ENCODE measurements around the gene PCED1B. TPM values are rescaled to one million over a fixed set of nuclear protein-coding genes. Genes with fewer than 3 reads are reported as not detected.

The PCED1B gene
- total RNA-seq, 2 experiments from 2014 or later, result 72.1 to 74.2 TPM

DNA sequence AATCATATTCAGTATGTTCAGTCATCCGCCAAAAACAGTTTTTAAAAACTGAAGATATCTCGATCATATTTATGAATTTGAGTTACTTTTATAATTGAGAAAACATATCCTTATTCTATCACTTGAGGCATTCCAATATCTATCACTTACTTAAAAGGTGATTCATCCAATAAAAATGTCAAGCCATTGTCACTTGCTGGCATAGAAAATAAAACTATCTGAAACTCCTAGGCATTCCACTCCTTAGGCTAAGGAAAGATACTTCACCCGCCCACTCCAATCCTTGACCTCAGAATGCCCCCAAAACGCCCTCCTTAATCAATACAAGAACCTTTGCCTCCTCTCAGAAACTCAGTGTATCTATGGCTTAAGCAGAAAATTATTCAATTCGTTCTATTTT, 51.6 kb downstream of the PCED1B start:
- H3K9me3 Mint-ChIP-seq (ENCODE audit: insufficient read depth), result no peaks in the 10 kb centered on the region
- ATAC-seq (no peak), DNase-seq (no peak)
- POLR2A ChIA-PET, result no interaction called here
- no peak overlapping the region for H3K27ac Mint-ChIP-seq
- CTCF ChIA-PET, result no interaction called here
- H3K27me3 Mint-ChIP-seq (ENCODE audit: low read depth), result no peaks in the 10 kb centered on the region
- H3K36me3 Mint-ChIP-seq (ENCODE audit: low read depth), result peaks cover 18% of the 10 kb centered on the region
- no peak overlapping the region for H3K4me3 Mint-ChIP-seq
- no peaks in the 10 kb centered on the region for H3K4me1 Mint-ChIP-seq (ENCODE audit: low read depth)

DNA sequence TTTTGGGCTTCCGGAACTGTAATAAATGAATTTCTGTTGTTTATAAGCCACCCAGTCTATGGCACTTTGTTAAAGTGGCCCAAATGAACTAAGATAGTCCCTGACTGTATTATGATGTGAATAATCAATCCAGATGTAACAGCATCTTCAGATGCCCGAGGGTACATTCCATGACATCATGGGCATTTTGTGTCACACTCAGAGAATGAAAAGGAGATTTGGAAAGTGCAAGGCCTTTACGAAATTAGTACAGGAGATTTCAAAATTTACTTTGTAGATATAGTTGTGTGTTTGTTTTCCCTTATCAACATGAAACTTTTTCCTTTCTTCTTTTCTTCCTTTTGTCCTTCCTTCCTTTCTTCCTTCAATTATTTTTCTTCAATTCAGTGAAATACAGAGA, 54.6 kb downstream of the PCED1B start:
- DNase-seq, result no peak
- Mint-ChIP-seq H3K4me3 (no peak overlapping the region), H3K27me3 (ENCODE audit: low read depth) (no peaks in the 10 kb centered on the region), H3K4me1 (ENCODE audit: low read depth) (no peaks in the 10 kb centered on the region), H3K9me3 (ENCODE audit: insufficient read depth) (peaks cover 2% of the 10 kb centered on the region), H3K36me3 (ENCODE audit: low read depth) (peaks cover 23% of the 10 kb centered on the region), H3K27ac (no peak overlapping the region)
- POLR2A ChIA-PET, result no interaction called here
- no peak for ATAC-seq
- CTCF ChIA-PET, result no interaction called here

DNA sequence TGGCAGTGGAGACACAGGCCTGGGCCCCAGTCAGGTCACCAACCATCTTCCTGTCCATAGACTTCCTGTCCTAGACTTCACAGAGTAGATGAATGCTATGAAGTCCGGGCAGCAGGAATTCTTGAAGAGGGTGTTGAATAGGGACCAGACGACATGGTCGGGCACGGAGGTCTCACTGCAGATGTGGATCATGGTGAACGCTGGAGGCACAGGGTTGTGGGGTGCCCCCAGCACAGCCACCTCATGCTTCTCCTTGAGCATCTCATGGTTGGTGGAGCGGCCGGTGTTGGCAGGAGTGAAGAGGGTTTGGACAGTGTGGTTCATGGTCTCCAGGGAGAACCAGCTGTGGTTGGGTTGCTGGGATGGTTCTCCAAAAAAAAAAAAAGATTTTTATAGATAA, 56.2 kb downstream of the PCED1B start:
- H3K4me1 Mint-ChIP-seq (ENCODE audit: low read depth), result no peaks in the 10 kb centered on the region
- ATAC-seq (no peak), DNase-seq (no peak)
- peaks cover 9% of the 10 kb centered on the region for H3K9me3 Mint-ChIP-seq (ENCODE audit: insufficient read depth)
- H3K4me3 Mint-ChIP-seq, result no peak overlapping the region
- no peak overlapping the region for H3K27ac Mint-ChIP-seq
- no peaks in the 10 kb centered on the region for H3K27me3 Mint-ChIP-seq (ENCODE audit: low read depth)
- peaks cover 35% of the 10 kb centered on the region for H3K36me3 Mint-ChIP-seq (ENCODE audit: low read depth)
- POLR2A ChIA-PET, result no interaction called here
- CTCF ChIA-PET, result interaction anchor here (0.7 kb wide), 1 partner anchor 8 kb away, joined by 3 read pairs; no protein-coding TSS in a partner anchor

DNA sequence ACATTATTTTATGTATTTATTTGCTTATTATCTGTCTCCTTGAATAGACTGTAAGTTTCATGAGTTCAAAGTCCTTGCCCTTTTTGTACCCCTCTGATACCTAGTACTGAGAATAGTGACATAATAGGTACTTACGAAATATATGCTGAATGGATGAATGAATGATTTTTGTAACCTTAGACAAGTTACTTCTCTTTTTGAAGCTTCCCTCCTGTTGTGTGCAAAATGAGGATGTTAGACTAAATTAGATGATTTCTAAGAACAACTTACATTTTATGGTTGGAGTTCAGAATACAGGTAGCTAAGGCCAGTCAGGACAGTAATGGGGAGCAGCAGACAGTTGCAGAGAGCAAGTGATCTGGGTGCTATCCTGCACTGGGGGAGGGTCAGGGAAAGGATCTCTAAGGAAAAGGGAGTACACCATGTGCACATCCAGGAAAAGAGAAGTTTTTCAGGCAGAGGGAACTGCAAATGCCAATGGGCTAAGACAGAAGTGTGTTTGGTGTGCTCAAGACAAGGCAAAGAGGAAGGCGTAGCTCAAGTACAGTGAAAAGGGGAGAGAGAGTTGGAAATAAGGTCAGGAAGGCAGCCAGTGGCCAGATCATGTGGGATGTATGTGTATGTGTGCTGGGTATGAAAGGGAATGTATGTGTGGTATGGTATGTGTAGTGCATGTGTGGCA, 59.7 kb downstream of the PCED1B start:
- peaks cover 9% of the 10 kb centered on the region for H3K9me3 Mint-ChIP-seq (ENCODE audit: insufficient read depth)

DNA sequence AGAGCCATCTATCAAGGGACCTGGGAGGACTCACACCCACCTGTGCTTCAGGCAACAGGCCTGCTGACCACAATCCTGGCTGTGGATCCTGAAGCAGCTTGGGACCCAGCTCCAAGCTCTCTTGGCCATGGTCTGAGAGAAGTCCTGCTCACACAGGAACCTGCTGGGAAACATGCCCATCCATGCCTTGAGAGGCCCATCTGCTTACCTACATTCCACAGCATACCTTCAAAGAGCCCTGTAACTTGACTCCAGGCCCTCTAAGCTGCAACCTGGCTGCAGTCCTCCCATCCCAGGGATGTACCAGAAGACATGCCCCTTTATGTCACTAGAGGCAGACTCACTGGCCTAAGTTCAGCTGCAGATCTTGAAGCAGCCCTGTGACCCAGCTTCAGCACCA, 62.0 kb downstream of the PCED1B start:
- DNase-seq, result no peak
- ATAC-seq, result no peak
- H3K9me3 Mint-ChIP-seq (ENCODE audit: insufficient read depth), result peaks cover 9% of the 10 kb centered on the region
- ChIA-PET POLR2A (no interaction called here), CTCF (interaction anchor here (1.3 kb wide), 2 partner anchors 51 to 256 kb away, joined by 3 to 4 read pairs; no protein-coding TSS in a partner anchor)
- H3K27ac Mint-ChIP-seq, result no peak overlapping the region
- H3K27me3 Mint-ChIP-seq (ENCODE audit: low read depth), result no peaks in the 10 kb centered on the region
- peaks cover 7% of the 10 kb centered on the region for H3K4me1 Mint-ChIP-seq (ENCODE audit: low read depth)
- H3K4me3 Mint-ChIP-seq, result no peak overlapping the region
- peaks cover 37% of the 10 kb centered on the region for H3K36me3 Mint-ChIP-seq (ENCODE audit: low read depth)

More for the DNA sequence above, 59.7 kb downstream of the PCED1B start:
- Mint-ChIP-seq H3K27ac (no peak overlapping the region), H3K27me3 (ENCODE audit: low read depth) (no peaks in the 10 kb centered on the region), H3K4me3 (no peak overlapping the region), H3K4me1 (ENCODE audit: low read depth) (no peaks in the 10 kb centered on the region), H3K36me3 (ENCODE audit: low read depth) (peaks cover 46% of the 10 kb centered on the region)
- no peak for ATAC-seq
- POLR2A ChIA-PET, result no interaction called here
- DNase-seq, result no peak
- CTCF ChIA-PET, result interaction anchor here (0.9 kb wide), 1 partner anchor 69 kb away, joined by 3 read pairs; no protein-coding TSS in a partner anchor

DNA sequence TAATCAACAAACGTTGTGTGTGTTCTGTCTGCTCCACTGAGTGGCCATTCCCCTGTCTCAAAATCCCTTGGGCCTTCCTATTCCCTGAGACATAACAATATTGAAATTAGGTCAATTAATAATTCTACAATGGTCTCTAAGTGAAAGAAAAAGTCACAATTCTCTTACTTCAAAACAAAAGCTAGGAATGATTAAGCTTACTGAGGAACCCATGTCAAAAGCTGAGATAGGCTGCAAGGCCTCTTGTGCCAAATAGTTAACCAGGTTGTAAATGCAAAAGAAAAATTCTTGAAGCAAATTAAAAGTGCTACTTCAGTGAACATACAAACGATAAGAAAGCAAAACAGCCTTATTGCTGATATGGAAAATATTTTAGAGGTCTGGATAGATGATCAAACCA, 65.3 kb downstream of the PCED1B start:
- no peaks in the 10 kb centered on the region for H3K9me3 Mint-ChIP-seq (ENCODE audit: insufficient read depth)
- H3K4me3 Mint-ChIP-seq, result no peak overlapping the region
- H3K27ac Mint-ChIP-seq, result peak overlapping the region; percentile 26
- CTCF ChIA-PET, result interaction anchor here (1.1 to 2.2 kb wide), 4 partner anchors 12 to 74 kb away, joined by 4 to 7 read pairs (median 6); no protein-coding TSS in a partner anchor
- DNase-seq, result no peak
- peaks cover 29% of the 10 kb centered on the region for H3K36me3 Mint-ChIP-seq (ENCODE audit: low read depth)
- POLR2A ChIA-PET, result no interaction called here
- no peak for ATAC-seq
- no peaks in the 10 kb centered on the region for H3K27me3 Mint-ChIP-seq (ENCODE audit: low read depth)
- peaks cover 7% of the 10 kb centered on the region for H3K4me1 Mint-ChIP-seq (ENCODE audit: low read depth)

DNA sequence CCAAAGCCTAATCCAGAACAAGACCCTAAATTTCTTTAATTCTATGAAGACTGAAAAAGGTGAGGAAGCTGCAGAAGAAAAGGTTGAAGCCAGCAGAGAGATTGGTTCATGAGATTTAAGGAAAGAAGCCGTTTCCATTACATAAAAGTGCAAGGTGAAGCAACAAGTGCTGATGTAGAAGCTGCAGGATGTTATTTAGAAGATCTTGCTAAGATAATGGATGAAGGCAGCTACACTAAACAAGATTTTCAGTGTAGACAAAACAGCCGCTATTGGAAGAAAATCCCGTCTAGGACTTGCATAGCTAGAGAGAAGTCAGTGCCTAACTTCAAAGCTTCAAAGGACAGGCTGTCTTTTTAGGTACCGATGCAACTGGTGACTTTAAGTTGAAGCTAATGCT, 65.8 kb downstream of the PCED1B start:
- no peak for DNase-seq
- ATAC-seq, result no peak
- Mint-ChIP-seq H3K4me1 (ENCODE audit: low read depth) (peaks cover 7% of the 10 kb centered on the region), H3K9me3 (ENCODE audit: insufficient read depth) (no peaks in the 10 kb centered on the region), H3K27me3 (ENCODE audit: low read depth) (no peaks in the 10 kb centered on the region), H3K4me3 (no peak overlapping the region), H3K36me3 (ENCODE audit: low read depth) (peaks cover 28% of the 10 kb centered on the region), H3K27ac (peak overlapping the region; percentile 26)
- ChIA-PET CTCF (interaction anchor here (1.1 to 2.2 kb wide), 4 partner anchors 12 to 74 kb away, joined by 4 to 7 read pairs (median 6); no protein-coding TSS in a partner anchor), POLR2A (interaction anchor here (0.9 kb wide), 1 partner anchor 65 kb away, joined by 3 read pairs; the partner anchor contains the start of gene AMIGO2)

DNA sequence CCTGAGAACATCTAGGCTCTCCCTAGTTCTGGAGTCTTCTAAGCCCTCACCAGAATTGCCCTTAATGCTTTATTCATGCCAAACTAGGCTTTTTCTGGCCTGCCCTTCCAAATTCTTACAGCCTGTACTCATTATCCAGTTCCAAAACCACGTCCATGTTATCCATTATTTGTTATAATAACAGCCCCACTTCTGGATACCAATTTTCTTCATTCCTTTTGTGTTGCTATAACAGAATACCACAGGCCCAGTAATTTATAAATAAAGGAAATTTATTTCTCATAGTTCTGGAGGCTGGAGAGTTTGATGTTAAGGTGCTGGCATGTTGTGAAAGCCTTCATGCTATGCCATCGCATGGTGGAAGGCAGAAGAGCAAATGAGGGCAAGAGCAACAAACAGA, 68.3 kb downstream of the PCED1B start:
- H3K27ac Mint-ChIP-seq, result no peak overlapping the region
- H3K36me3 Mint-ChIP-seq (ENCODE audit: low read depth), result peaks cover 27% of the 10 kb centered on the region
- ATAC-seq, result no peak
- POLR2A ChIA-PET, result no interaction called here
- H3K27me3 Mint-ChIP-seq (ENCODE audit: low read depth), result no peaks in the 10 kb centered on the region
- CTCF ChIA-PET, result no interaction called here
- peaks cover 9% of the 10 kb centered on the region for H3K9me3 Mint-ChIP-seq (ENCODE audit: insufficient read depth)
- H3K4me3 Mint-ChIP-seq, result no peak overlapping the region
- peaks cover 7% of the 10 kb centered on the region for H3K4me1 Mint-ChIP-seq (ENCODE audit: low read depth)
- no peak for DNase-seq

DNA sequence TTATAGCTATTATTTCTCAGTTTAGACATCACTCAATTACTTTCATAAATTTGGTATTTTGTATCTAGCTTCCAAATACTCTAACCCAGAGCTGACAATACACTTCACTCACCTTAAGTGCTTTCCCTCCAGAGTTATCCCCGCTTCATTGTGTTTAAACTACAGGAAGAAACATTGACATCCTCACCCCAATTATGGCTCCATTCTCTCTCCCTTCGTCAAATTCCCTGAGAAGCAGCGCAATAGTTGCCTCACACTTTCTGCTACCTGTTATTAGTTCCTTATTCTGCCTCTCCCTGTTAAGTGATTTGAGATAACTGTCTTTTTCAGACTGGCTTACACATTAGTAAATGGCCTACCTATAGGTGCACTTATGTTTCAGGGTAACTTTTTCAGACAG, 69.7 kb downstream of the PCED1B start:
- H3K27ac Mint-ChIP-seq, result no peak overlapping the region
- ChIA-PET CTCF (interaction anchor here (1.2 kb wide), 1 partner anchor 78 kb away, joined by 4 read pairs; no protein-coding TSS in a partner anchor), POLR2A (interaction anchor here (0.5 kb wide), 1 partner anchor 125 kb away, joined by 3 read pairs; no protein-coding TSS in a partner anchor)
- ATAC-seq (no peak), DNase-seq (no peak)
- peaks cover 7% of the 10 kb centered on the region for H3K4me1 Mint-ChIP-seq (ENCODE audit: low read depth)
- H3K36me3 Mint-ChIP-seq (ENCODE audit: low read depth), result peaks cover 26% of the 10 kb centered on the region
- H3K4me3 Mint-ChIP-seq, result no peak overlapping the region
- peaks cover 9% of the 10 kb centered on the region for H3K9me3 Mint-ChIP-seq (ENCODE audit: insufficient read depth)
- H3K27me3 Mint-ChIP-seq (ENCODE audit: low read depth), result no peaks in the 10 kb centered on the region

DNA sequence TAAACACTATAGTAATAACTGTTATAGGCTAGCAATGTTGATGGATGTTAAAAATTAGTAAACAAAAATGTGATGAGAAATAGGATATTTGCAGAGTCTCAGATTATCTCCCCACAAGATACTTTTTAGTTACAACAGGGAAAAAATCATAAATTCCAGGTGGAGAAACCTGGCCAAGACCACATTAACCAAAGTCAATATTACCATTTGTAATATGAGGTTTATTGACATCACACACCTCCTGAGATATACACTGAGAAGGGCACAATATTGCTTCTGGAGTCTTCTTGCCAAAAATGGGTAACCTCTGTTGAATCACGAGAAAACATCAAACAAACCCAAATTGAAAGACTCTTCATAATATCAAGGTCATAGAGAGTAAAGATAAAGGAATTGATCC, 72.7 kb downstream of the PCED1B start:
- Mint-ChIP-seq H3K4me3 (no peak overlapping the region), H3K4me1 (ENCODE audit: low read depth) (peaks cover 6% of the 10 kb centered on the region), H3K36me3 (ENCODE audit: low read depth) (peaks cover 23% of the 10 kb centered on the region), H3K9me3 (ENCODE audit: insufficient read depth) (peaks cover 9% of the 10 kb centered on the region), H3K27ac (no peak overlapping the region), H3K27me3 (ENCODE audit: low read depth) (no peaks in the 10 kb centered on the region)
- ChIA-PET CTCF (no interaction called here), POLR2A (no interaction called here)
- DNase-seq (no peak), ATAC-seq (no peak)

DNA sequence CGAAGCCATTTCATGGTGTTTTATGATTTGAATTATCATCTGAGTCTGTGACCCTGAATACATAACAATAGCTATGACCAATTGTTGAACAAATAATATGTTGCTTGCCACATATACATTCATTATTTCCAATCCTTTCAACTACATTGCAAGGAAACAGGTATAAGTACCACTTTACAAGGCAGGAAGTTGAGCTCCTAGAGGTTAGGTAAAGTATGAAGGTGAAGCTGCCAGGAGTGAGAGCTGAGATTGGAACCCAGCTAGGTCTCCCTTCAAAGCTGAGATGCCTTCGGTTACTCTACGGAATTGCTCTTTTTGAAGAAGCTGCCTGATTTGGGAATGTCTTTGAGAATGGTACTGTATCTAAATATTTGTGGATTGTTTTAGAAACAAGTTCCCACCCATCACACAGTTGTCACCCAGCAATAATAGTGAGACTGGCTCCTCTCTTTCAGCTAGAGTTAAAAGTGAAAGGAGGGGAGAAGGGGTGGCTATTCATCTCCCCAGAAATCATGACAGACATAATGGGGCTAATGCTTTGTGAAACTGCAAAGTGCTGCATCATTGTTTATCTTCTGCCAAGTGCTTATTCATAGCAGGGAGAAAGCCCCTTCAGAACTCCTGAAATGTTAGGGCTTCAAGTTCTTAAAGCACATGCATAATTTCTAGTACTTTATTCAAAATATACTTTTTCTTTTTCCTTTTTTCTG, 76.2 kb downstream of the PCED1B start:
- H3K27me3 Mint-ChIP-seq (ENCODE audit: low read depth), result no peaks in the 10 kb centered on the region
- H3K4me1 Mint-ChIP-seq (ENCODE audit: low read depth), result peaks cover 9% of the 10 kb centered on the region
- POLR2A ChIA-PET, result interaction anchor here (0.6 kb wide), 2 partner anchors 1017 to 1241 kb away, joined by 3 read pairs; no protein-coding TSS in a partner anchor
- DNase-seq, result no peak
- no peak overlapping the region for H3K27ac Mint-ChIP-seq
- H3K36me3 Mint-ChIP-seq (ENCODE audit: low read depth), result peaks cover 27% of the 10 kb centered on the region
- ATAC-seq, result no peak
- H3K4me3 Mint-ChIP-seq, result no peak overlapping the region
- CTCF ChIA-PET, result interaction anchor here (1.0 kb wide), 2 partner anchors 38 to 84 kb away, joined by 3 to 5 read pairs; no protein-coding TSS in a partner anchor
- peaks cover 16% of the 10 kb centered on the region for H3K9me3 Mint-ChIP-seq (ENCODE audit: insufficient read depth)

DNA sequence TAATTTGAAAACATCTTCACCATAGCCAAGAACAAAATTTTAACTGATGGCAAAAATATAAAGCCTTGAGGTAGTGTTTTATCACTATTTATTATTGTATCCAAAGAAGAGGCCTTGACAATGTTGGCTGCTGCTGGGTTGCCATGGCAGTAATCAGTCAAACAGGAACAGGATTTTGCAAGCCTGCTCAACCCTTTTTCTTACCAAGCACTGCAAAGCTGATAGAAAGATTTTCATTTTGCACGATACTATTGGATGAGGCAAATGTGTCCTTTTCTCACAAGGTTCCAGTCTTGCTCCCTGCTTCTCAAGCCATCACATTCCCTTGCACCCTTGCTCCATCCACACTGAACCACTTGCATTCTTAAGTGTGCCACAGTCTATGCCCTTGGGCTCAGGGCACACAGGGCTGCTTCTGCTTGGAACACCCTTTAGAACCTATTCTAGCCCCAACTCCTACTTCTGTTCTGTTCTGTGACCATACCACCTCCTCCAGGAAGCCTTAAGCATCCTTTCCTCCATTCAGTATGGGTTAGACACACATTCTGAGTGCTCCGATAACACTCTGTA, 76.8 kb downstream of the PCED1B start:
- H3K36me3 Mint-ChIP-seq (ENCODE audit: low read depth), result peaks cover 31% of the 10 kb centered on the region
- H3K27ac Mint-ChIP-seq, result no peak overlapping the region
- no peaks in the 10 kb centered on the region for H3K27me3 Mint-ChIP-seq (ENCODE audit: low read depth)
- peaks cover 15% of the 10 kb centered on the region for H3K9me3 Mint-ChIP-seq (ENCODE audit: insufficient read depth)
- no peak for ATAC-seq
- DNase-seq, result no peak
- ChIA-PET POLR2A (interaction anchor here (0.6 kb wide), 2 partner anchors 1017 to 1242 kb away, joined by 3 read pairs; no protein-coding TSS in a partner anchor), CTCF (interaction anchor here (1.0 kb wide), 2 partner anchors 37 to 85 kb away, joined by 3 to 5 read pairs; no protein-coding TSS in a partner anchor)
- no peak overlapping the region for H3K4me3 Mint-ChIP-seq
- H3K4me1 Mint-ChIP-seq (ENCODE audit: low read depth), result peaks cover 12% of the 10 kb centered on the region

All from activated CD8-positive, alpha-beta T cell treated with anti-CD3 and anti-CD28 coated beads, Interleukin-2, amount 10 ng/mL, durations not matched to agents 7 days and 5 days (primary cell).